ENCODE data around the gene PIK3CD. TPM values are rescaled to one million over a fixed set of nuclear protein-coding genes. Genes with fewer than 3 reads are reported as not detected.
A peak's percentile ranks its signal among the peaks of the same experiment; 100 is the strongest.

Gene PIK3CD
- total and polyA plus RNA-seq, 11 donors: 1.9 to 18.8 (median 4.0) TPM

- Histone ChIP-seq H3K27ac (peak overlapping the region in 1 of 12 donors; percentile 70), H3K27me3 (no peaks in the 10 kb centered on the region), H3K4me3 (no peak overlapping the region), H3K4me1 (peaks cover 0 to 12% (median 0%) of the 10 kb centered on the region in 12 donors), H3K9me3 (no peaks in the 10 kb centered on the region), H3K36me3 (peaks cover 0 to 100% (median 82%) of the 10 kb centered on the region in 9 donors)
- ATAC-seq (peak in 3 of 4 donors; percentile 32 to 81 (median 79)), DNase-seq (peak; percentile 55 to 78 (median 61))
- WGBS, 4 donors: 78 to 81% (median 80%) methylated on average over 45 of the region's 45 CpGs
- TF ChIP-seq, protein P1, sequence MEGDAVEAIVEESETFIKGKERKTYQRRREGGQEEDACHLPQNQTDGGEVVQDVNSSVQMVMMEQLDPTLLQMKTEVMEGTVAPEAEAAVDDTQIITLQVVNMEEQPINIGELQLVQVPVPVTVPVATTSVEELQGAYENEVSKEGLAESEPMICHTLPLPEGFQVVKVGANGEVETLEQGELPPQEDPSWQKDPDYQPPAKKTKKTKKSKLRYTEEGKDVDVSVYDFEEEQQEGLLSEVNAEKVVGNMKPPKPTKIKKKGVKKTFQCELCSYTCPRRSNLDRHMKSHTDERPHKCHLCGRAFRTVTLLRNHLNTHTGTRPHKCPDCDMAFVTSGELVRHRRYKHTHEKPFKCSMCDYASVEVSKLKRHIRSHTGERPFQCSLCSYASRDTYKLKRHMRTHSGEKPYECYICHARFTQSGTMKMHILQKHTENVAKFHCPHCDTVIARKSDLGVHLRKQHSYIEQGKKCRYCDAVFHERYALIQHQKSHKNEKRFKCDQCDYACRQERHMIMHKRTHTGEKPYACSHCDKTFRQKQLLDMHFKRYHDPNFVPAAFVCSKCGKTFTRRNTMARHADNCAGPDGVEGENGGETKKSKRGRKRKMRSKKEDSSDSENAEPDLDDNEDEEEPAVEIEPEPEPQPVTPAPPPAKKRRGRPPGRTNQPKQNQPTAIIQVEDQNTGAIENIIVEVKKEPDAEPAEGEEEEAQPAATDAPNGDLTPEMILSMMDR (IDR thresholded peaks at IDR 0.05): no peak
- TF ChIP-seq POLR2A (IDR thresholded peaks at IDR 0.05): no peak
- intact Hi-C loops (cut with DNase I): no loop called here
Observed at GRCh38 chr1:9730096-9730901, 78.8 kb downstream of the PIK3CD start.

DNA sequence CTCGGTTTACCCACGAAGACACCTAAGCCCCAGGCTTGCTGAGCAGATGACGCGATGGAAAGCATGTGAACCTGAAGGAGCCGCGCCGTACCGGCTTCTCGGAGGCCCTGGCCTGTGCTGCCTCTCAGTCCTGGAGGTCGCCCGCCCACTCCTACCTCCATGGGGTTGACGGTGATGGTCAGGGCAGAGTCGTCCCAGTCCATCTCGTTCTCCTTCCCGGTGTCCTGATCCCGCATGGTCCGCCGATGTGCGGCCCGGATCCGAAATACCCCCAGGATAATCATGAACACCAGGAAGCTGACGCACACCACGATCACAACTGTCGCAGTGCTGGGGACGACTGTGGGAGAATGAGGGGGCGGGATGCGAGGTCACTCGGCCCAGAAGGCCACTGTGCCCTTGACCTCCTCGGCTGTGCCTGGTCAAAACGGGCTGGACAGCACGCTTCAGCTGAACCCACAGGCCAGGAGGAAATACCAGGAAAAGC, 79.6 kb downstream of the PIK3CD start:
- H3K27ac ChIP-seq: peak overlapping the region in 1 of 12 donors; percentile 70
- H3K27me3 ChIP-seq: no peaks in the 10 kb centered on the region
- H3K4me3 ChIP-seq: no peak overlapping the region
- H3K4me1 ChIP-seq: peaks cover 0 to 12% (median 0%) of the 10 kb centered on the region in 12 donors
- WGBS, 4 donors: 95 to 98% (median 96%) methylated on average over 29 to 31 of the region's 31 CpGs
- no peaks in the 10 kb centered on the region for H3K9me3 ChIP-seq
- intact Hi-C loops (cut with DNase I): no loop called here
- no peak for ATAC-seq
- DNase-seq: no peak
- peaks cover 0 to 100% (median 90%) of the 10 kb centered on the region in 9 donors for H3K36me3 ChIP-seq
- no peak for TF ChIP-seq POLR2A (IDR thresholded peaks at IDR 0.05)
- TF ChIP-seq, protein P1 (IDR thresholded peaks at IDR 0.05): no peak

GRCh38 chr1:9731561-9731960, 80.0 kb downstream of the PIK3CD start:
- no peak for ATAC-seq
- H3K4me3 ChIP-seq: no peak overlapping the region
- TF ChIP-seq POLR2A (IDR thresholded peaks at IDR 0.05): no peak
- TF ChIP-seq, protein P1 (IDR thresholded peaks at IDR 0.05): no peak
- DNase-seq: peak in 1 of 5 donors; percentile 54
- H3K9me3 ChIP-seq: no peaks in the 10 kb centered on the region
- WGBS, 4 donors: 95 to 97% (median 97%) methylated on average over 14 to 18 of the region's 18 CpGs
- peaks cover 0 to 12% (median 0%) of the 10 kb centered on the region in 12 donors for H3K4me1 ChIP-seq
- H3K27me3 ChIP-seq: no peaks in the 10 kb centered on the region
- intact Hi-C loops (cut with DNase I): no loop called here
- peak overlapping the region in 1 of 12 donors; percentile 70 for H3K27ac ChIP-seq
- H3K36me3 ChIP-seq: peaks cover 0 to 100% (median 95%) of the 10 kb centered on the region in 9 donors
